IMR-90 (cell line): Measurements from ENCODE around the gene FOXL3. TPM values are rescaled to one million over a fixed set of nuclear protein-coding genes. Genes with fewer than 3 reads are reported as not detected.

ENCODE experiments used
- ATAC-seq: fragments of 200-7000 bp; cut with Tn5 transposase; 2 replicates; pipeline ENCODE4 v1.9.1; 2020; ENCODE audit warnings: low read depth, mild to moderate bottlenecking, moderate library complexity
- BruUV-seq: library from RNA; stranded (reverse); fragments of 400-500 nt; replicated peaks from 2 replicates; lab custom pipeline; 2021; lab: Mats Ljungman, UMichigan
- CTCF ChIA-PET: fragments of 300-600 bp; formaldehyde crosslinking; extraction: SDS; loops from one replicate; lab custom pipeline; 2021; ENCODE audit warnings: antibody characterized with exemption; lab: Yijun Ruan, JAX
- POLR2A ChIA-PET: fragments of 300-600 bp; sonication (Branson Sonifier 250); formaldehyde crosslinking; loops from one replicate; lab custom pipeline; 2022; ENCODE audit warnings: antibody characterized with exemption; ENCODE audit not compliant: unreplicated experiment; lab: Charles Lee
- DNase-seq: peaks from one replicate; pipeline ENCODE4 v3.0.0; 2013
- H2AFZ ChIP-seq: replicated peaks from 2 replicates; pipeline ENCODE3; 2013; ENCODE audit warnings: low read length, mild to moderate bottlenecking; ENCODE audit not compliant: poor library complexity
- H2AK5ac ChIP-seq: 2 replicates; pipeline ENCODE4 v1.6.1; 2013; ENCODE audit warnings: low read depth, low read length, inconsistent platforms
- H2AK9ac ChIP-seq: replicated peaks from 2 replicates; pipeline ENCODE3; 2013; ENCODE audit warnings: mild to moderate bottlenecking, low read depth, low read length, moderate library complexity; ENCODE audit not compliant: poor library complexity
- H2BK120ac ChIP-seq: 2 replicates; pipeline ENCODE4 v1.6.1; 2013; ENCODE audit warnings: low read depth, low read length, inconsistent platforms
- H2BK15ac ChIP-seq: 3 replicates; pipeline ENCODE4 v1.6.1; 2013; ENCODE audit warnings: low read depth, low read length, inconsistent platforms
- H2BK20ac ChIP-seq: 2 replicates; pipeline ENCODE4 v1.6.1; 2013; ENCODE audit warnings: low read depth, mild to moderate bottlenecking, inconsistent platforms, low read length, moderate library complexity
- H2BK5ac ChIP-seq: 2 replicates; pipeline ENCODE4 v1.6.1; 2013; ENCODE audit warnings: mild to moderate bottlenecking, low read depth, low read length, inconsistent platforms; ENCODE audit not compliant: poor library complexity, severe bottlenecking
- H3K14ac ChIP-seq: replicated peaks from 2 replicates; pipeline ENCODE4 v1.6.1; 2013; ENCODE audit warnings: low read depth, low read length, inconsistent platforms
- H3K18ac ChIP-seq: 2 replicates; pipeline ENCODE4 v1.6.1; 2013; ENCODE audit warnings: low read depth, low read length, control low read depth
- H3K23ac ChIP-seq: 2 replicates; pipeline ENCODE4 v1.6.1; 2013; ENCODE audit warnings: low read depth, low read length, inconsistent platforms
- H3K27ac ChIP-seq: 2 replicates; pipeline ENCODE4 v1.5.1; 2013; ENCODE audit warnings: mild to moderate bottlenecking, control low read depth, low read length; ENCODE audit not compliant: insufficient read depth
- H3K27me3 ChIP-seq: 2 replicates; pipeline ENCODE4 v1.6.1; 2013; ENCODE audit warnings: low read length; ENCODE audit not compliant: control insufficient read depth, insufficient read depth
- H3K36me3 ChIP-seq: 2 replicates; pipeline ENCODE4 v1.6.1; 2013; ENCODE audit warnings: low read length, mixed read lengths; ENCODE audit not compliant: control insufficient read depth, insufficient read depth
- H3K4ac ChIP-seq: 2 replicates; pipeline ENCODE4 v1.6.1; 2013; ENCODE audit warnings: low read depth, low read length, inconsistent platforms
- H3K4me1 ChIP-seq: 2 replicates; pipeline ENCODE4 v1.6.1; 2013; ENCODE audit warnings: low read length, mixed read lengths; ENCODE audit not compliant: control insufficient read depth, insufficient read depth
- H3K4me2 ChIP-seq: 2 replicates; pipeline ENCODE4 v1.6.1; 2013; ENCODE audit warnings: low read depth, mild to moderate bottlenecking, control low read depth, low read length, moderate library complexity
- H3K4me3 ChIP-seq: 2 replicates; pipeline ENCODE4 v1.5.1; 2013; ENCODE audit warnings: low read depth, mild to moderate bottlenecking, control low read depth, low read length, moderate library complexity; ENCODE audit not compliant: insufficient read depth
- H3K56ac ChIP-seq: 2 replicates; pipeline ENCODE4 v1.6.1; 2013; ENCODE audit warnings: low read length, inconsistent platforms; ENCODE audit not compliant: insufficient read depth; ENCODE audit errors: extremely low read depth
- H3K79me1 ChIP-seq, 2 experiments: 2 replicates each; pipeline ENCODE4 v1.6.1; 2013; ENCODE audit warnings: low read length in 2 of 2, inconsistent platforms in 1 of 2, low read depth in 1 of 2
- H3K9ac ChIP-seq: 2 replicates; pipeline ENCODE4 v1.6.1; 2013; ENCODE audit warnings: low read depth, low read length, control low read depth
- H3K9me1 ChIP-seq: 2 replicates; pipeline ENCODE4 v1.6.1; 2013; ENCODE audit warnings: low read length, inconsistent platforms; ENCODE audit not compliant: insufficient read depth
- H3K9me3 ChIP-seq: 2 replicates; pipeline ENCODE4 v1.6.1; 2013; ENCODE audit warnings: low read length; ENCODE audit not compliant: control insufficient read depth, insufficient read depth
- H4K20me1 ChIP-seq: 2 replicates; pipeline ENCODE4 v1.6.1; 2013; ENCODE audit warnings: low read length, inconsistent platforms; ENCODE audit not compliant: insufficient read depth
- H4K5ac ChIP-seq: 2 replicates; pipeline ENCODE4 v1.6.1; 2013; ENCODE audit warnings: mild to moderate bottlenecking, low read depth, low read length, control low read depth
- H4K8ac ChIP-seq, 2 experiments: 2 replicates each; pipeline ENCODE4 v1.6.1; 2013; ENCODE audit warnings: low read depth in 2 of 2, low read length in 2 of 2, control low read depth in 1 of 2, inconsistent platforms in 1 of 2
- H4K91ac ChIP-seq: 2 replicates; pipeline ENCODE4 v1.6.1; 2013; ENCODE audit warnings: low read depth, low read length, inconsistent platforms; ENCODE audit not compliant: insufficient read depth
- MAFK ChIP-seq: IDR thresholded peaks from 2 replicates; pipeline ENCODE4 v1.6.1; 2012; ENCODE audit warnings: low read depth, low read length, improper control_type of control experiment
- POLR2A ChIP-seq: IDR thresholded peaks from 2 replicates; pipeline ENCODE4 v1.6.1; 2012; ENCODE audit warnings: mild to moderate bottlenecking, low read depth, low read length
- RFX5 ChIP-seq: IDR thresholded peaks from 2 replicates; pipeline ENCODE4 v1.8.0; 2012; ENCODE audit warnings: low read depth, mild to moderate bottlenecking, low read length, moderate library complexity
- WGBS, 2 experiments: methylation state at CpG; one replicate each; pipeline versions ENCODE4 v1.1.5 to v1.1.7; 2013; ENCODE audit warnings: missing lambda C conversion rate in 2 of 2; ENCODE audit not compliant: insufficient read length in 1 of 2; ENCODE audit errors: extremely low coverage in 2 of 2; 5-methylcytosine and 5-hydroxymethylcytosine counted together
- dilution Hi-C: fragments of 300-500 bp; cut with HindIII; formaldehyde crosslinking; loops from one replicate; pipeline ENCODE4 v1.14.3; 2018; ENCODE audit warnings: low sequenced_read_pairs; ENCODE audit not compliant: unreplicated experiment
- in situ Hi-C: fragments of 300-500 bp; cut with MboI; formaldehyde crosslinking; loops from 3 replicates; pipeline ENCODE4 v1.14.3; 2019; ENCODE audit warnings: low sequenced_read_pairs, inconsistent platforms, mixed read lengths
- intact Hi-C: fragments of 100-400 bp; cut with micrococcal nuclease; formaldehyde crosslinking; loops from 2 replicates; pipeline ENCODE4 v1.10.0; 2022
- polyA plus RNA-seq, 3 experiments: library from polyadenylated mRNA; depleted of rRNA; stranded (reverse); fragments of >200 nt; gene quantifications; 2 replicates each; pipeline ENCODE4 v1.2.3, GENCODE V29; 2012; ENCODE audit warnings: low replicate concordance in 1 of 3
- total RNA-seq: library from RNA; depleted of rRNA; stranded (reverse); fragments of >200 nt; gene quantifications from 2 replicates; pipeline ENCODE4 v1.2.3, GENCODE V29; 2012

Gene FOXL3
- total and polyA plus RNA-seq, 2 of the 4 experiments (the other 2 are of a cell fraction) = not detected

- no peak overlapping the region for H2AFZ ChIP-seq
- intact Hi-C loops (no loop called here), in situ Hi-C loops (no loop called here), dilution Hi-C loops (no loop called here)
- H3K27ac ChIP-seq = no peak overlapping the region
- no peak overlapping the region for H2AK5ac ChIP-seq
- H3K4me3 ChIP-seq = no peak overlapping the region
- no peak overlapping the region for H4K5ac ChIP-seq
- no peak overlapping the region for H3K18ac ChIP-seq
- H3K4me1 ChIP-seq = no peaks in the 10 kb centered on the region
- no peaks in the 10 kb centered on the region for H4K20me1 ChIP-seq
- H2BK5ac ChIP-seq = no peak overlapping the region
- H2BK120ac ChIP-seq = no peak overlapping the region
- no peak overlapping the region for H3K4ac ChIP-seq
- H2AK9ac ChIP-seq = no peak overlapping the region
- H4K91ac ChIP-seq = no peak overlapping the region
- H2BK15ac ChIP-seq = no peak overlapping the region
- BruUV-seq = no TSS peak
- ChIA-PET POLR2A (no interaction called here), CTCF (no interaction called here)
- 77% methylated on average over 4 of the region's 15 CpGs; no CpG with 5 or more reads in 1 of the 2 experiments for WGBS, 2 experiments
- no peak overlapping the region for H4K8ac ChIP-seq
- H3K27me3 ChIP-seq = peaks cover 37% of the 10 kb centered on the region
- H3K9ac ChIP-seq = no peak overlapping the region
- no peaks in the 10 kb centered on the region for H3K9me1 ChIP-seq
- H3K36me3 ChIP-seq = no peaks in the 10 kb centered on the region
- H3K23ac ChIP-seq = no peak overlapping the region
- no peak for TF ChIP-seq RFX5
- no peak for TF ChIP-seq POLR2A
- no peak for TF ChIP-seq MAFK
- no peak for DNase-seq
- H3K9me3 ChIP-seq = no peaks in the 10 kb centered on the region
- H2BK20ac ChIP-seq = no peak overlapping the region
- no peak overlapping the region for H3K4me2 ChIP-seq
- no peaks in the 10 kb centered on the region for H3K79me1 ChIP-seq
- no peak for ATAC-seq
- H3K56ac ChIP-seq = no peak overlapping the region
- H3K14ac ChIP-seq = no peak overlapping the region
Observed at GRCh38 chr7:299169-299568, 9.2 kb downstream of the FOXL3 start.
